Transverse colon (tissue), 3 donors: Measurements from ENCODE around the gene OSCAR.

Experiments
- POLR2A ChIP-seq: fragments of 450-650 bp; IDR thresholded peaks from one replicate; pipeline ENCODE4 v1.6.1; 2016; ENCODE audit warnings: antibody characterized with exemption, mild to moderate bottlenecking, moderate library complexity
- TF ChIP-seq, protein P1 (sequence below), 5 experiments: fragments of 200-600 bp in 3 of 5; fragments of 450-650 bp in 2 of 5; sonication (generic) in 3 of 5; IDR thresholded peaks; 1 replicate in 2 of 5; 2 replicates in 3 of 5; pipeline ENCODE4 v1.5.1; 2016 to 2017; ENCODE audit warnings: antibody characterized with exemption in 5 of 5, inconsistent platforms in 3 of 5, mild to moderate bottlenecking in 2 of 5, moderate library complexity in 1 of 5

- TF ChIP-seq, protein P1, sequence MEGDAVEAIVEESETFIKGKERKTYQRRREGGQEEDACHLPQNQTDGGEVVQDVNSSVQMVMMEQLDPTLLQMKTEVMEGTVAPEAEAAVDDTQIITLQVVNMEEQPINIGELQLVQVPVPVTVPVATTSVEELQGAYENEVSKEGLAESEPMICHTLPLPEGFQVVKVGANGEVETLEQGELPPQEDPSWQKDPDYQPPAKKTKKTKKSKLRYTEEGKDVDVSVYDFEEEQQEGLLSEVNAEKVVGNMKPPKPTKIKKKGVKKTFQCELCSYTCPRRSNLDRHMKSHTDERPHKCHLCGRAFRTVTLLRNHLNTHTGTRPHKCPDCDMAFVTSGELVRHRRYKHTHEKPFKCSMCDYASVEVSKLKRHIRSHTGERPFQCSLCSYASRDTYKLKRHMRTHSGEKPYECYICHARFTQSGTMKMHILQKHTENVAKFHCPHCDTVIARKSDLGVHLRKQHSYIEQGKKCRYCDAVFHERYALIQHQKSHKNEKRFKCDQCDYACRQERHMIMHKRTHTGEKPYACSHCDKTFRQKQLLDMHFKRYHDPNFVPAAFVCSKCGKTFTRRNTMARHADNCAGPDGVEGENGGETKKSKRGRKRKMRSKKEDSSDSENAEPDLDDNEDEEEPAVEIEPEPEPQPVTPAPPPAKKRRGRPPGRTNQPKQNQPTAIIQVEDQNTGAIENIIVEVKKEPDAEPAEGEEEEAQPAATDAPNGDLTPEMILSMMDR (IDR thresholded peaks at IDR 0.05), result no peak
- TF ChIP-seq POLR2A, result no peak
Measured at GRCh38 chr19:54047616-54048015, 53.0 kb downstream of the OSCAR start.
